ENCODE data around the gene BGN. TPM values are rescaled to one million over a fixed set of nuclear protein-coding genes. Genes with fewer than 3 reads are reported as not detected.

The BGN gene
- total RNA-seq, 2 experiments from 2014 or later, result not detected

DNA sequence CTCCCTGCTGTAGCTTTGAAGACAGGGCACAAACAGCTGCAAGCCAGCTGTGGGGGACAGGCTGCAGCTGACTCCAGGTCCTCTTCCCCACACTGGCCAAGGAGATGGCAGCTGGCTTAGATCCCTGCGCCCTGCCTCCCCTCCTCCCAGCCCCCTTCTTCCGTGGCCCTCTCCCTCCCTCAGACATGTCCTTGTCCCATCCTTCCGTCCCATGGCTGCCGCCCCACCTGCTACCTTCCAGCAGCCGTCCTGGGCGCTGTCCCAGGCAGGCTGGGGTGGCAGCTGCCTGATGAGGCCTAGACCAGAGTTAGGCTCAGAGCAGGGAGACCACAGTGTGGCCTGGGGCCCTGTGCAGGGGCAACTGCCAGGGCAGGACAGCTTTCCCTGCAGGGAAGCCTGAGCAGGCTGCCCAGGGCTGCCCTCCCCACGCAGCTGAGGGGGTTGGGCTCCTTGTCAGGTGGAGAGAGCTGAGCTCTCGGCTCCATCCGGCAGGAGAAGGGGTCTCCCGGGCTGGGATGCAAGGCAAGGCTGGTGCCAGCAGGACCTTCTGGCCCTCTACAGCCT is 3.3 kb upstream of the BGN start:
- Histone ChIP-seq H2AFZ (ENCODE audit: low read length) (no peak overlapping the region), H3K4me2 (ENCODE audit: low read length) (no peak overlapping the region), H3K36me3 (ENCODE audit: insufficient read depth, low read length) (no peaks in the 10 kb centered on the region), H3K27ac (ENCODE audit: low read depth, low read length, poor library complexity, severe bottlenecking) (no peak overlapping the region), H3K9me2 (ENCODE audit: insufficient read depth, low read length) (no peaks in the 10 kb centered on the region), H3K4me3 (ENCODE audit: low read depth, low read length, poor library complexity, severe bottlenecking) (no peak overlapping the region), H3K79me2 (ENCODE audit: insufficient read depth, low read depth, low read length) (no peaks in the 10 kb centered on the region), H3K9me3 (ENCODE audit: low read length) (no peaks in the 10 kb centered on the region), H4K20me1 (ENCODE audit: insufficient read depth, low read length) (no peaks in the 10 kb centered on the region), H3K4me1 (ENCODE audit: insufficient read depth, low read length, poor library complexity, severe bottlenecking) (no peaks in the 10 kb centered on the region)
- ChIA-PET CTCF (ENCODE audit: unreplicated experiment) (interaction anchor here (0.6 kb wide), 1 partner anchor 20 kb away, joined by 5 read pairs; no protein-coding TSS in a partner anchor), POLR2A (no interaction called here)
- no TSS peak for BruUV-seq (replicated peaks)
- TF ChIP-seq, protein P1, sequence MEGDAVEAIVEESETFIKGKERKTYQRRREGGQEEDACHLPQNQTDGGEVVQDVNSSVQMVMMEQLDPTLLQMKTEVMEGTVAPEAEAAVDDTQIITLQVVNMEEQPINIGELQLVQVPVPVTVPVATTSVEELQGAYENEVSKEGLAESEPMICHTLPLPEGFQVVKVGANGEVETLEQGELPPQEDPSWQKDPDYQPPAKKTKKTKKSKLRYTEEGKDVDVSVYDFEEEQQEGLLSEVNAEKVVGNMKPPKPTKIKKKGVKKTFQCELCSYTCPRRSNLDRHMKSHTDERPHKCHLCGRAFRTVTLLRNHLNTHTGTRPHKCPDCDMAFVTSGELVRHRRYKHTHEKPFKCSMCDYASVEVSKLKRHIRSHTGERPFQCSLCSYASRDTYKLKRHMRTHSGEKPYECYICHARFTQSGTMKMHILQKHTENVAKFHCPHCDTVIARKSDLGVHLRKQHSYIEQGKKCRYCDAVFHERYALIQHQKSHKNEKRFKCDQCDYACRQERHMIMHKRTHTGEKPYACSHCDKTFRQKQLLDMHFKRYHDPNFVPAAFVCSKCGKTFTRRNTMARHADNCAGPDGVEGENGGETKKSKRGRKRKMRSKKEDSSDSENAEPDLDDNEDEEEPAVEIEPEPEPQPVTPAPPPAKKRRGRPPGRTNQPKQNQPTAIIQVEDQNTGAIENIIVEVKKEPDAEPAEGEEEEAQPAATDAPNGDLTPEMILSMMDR (conservative IDR thresholded peaks at IDR 0.05; ENCODE audit: low read length), result no peak
- TF ChIP-seq EZH2phosphoT487 (IDR thresholded peaks at IDR 0.05; ENCODE audit: borderline replicate concordance, low read depth, low read length), result no peak
- DNase-seq (ENCODE audit: low spot score), result no peak
- intact Hi-C loops (cut with micrococcal nuclease; ENCODE audit: unreplicated experiment), result no loop called here

DNA sequence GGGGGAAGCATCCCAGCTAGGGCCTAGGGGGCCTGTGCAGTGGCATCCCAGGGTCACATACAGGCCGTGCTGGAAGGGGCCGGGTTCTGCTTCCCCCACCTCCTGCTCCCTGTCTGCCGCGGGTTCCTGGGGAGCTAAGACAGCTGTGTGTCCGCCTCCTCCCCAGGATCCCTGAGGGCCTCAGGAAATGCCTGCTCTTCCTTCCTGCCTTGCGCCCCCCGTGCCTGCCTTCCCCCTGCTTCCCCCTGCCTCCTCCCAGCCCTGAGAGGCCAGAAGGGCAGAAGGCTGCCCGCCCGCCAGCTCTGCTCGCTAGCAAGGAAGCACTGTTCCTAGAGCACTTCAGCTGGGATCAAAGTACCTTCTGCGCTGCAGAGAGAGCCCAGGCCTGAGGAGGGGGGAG is 2.9 kb upstream of the BGN start:
- Histone ChIP-seq H3K36me3 (ENCODE audit: insufficient read depth, low read length) (no peaks in the 10 kb centered on the region), H2AFZ (ENCODE audit: low read length) (no peak overlapping the region), H3K79me2 (ENCODE audit: insufficient read depth, low read depth, low read length) (no peaks in the 10 kb centered on the region), H3K9me3 (ENCODE audit: low read length) (no peaks in the 10 kb centered on the region), H4K20me1 (ENCODE audit: insufficient read depth, low read length) (no peaks in the 10 kb centered on the region), H3K4me2 (ENCODE audit: low read length) (no peak overlapping the region), H3K4me1 (ENCODE audit: insufficient read depth, low read length, poor library complexity, severe bottlenecking) (no peaks in the 10 kb centered on the region), H3K27ac (ENCODE audit: low read depth, low read length, poor library complexity, severe bottlenecking) (no peak overlapping the region), H3K9me2 (ENCODE audit: insufficient read depth, low read length) (no peaks in the 10 kb centered on the region), H3K4me3 (ENCODE audit: low read depth, low read length, poor library complexity, severe bottlenecking) (no peak overlapping the region)
- no TSS peak for BruUV-seq (replicated peaks)
- DNase-seq (ENCODE audit: low spot score), result no peak
- intact Hi-C loops (cut with micrococcal nuclease; ENCODE audit: unreplicated experiment), result no loop called here
- POLR2A ChIA-PET, result no interaction called here
- CTCF ChIA-PET (ENCODE audit: unreplicated experiment), result interaction anchor here (0.6 kb wide), 1 partner anchor 20 kb away, joined by 5 read pairs; no protein-coding TSS in a partner anchor
- no peak for TF ChIP-seq EZH2phosphoT487 (IDR thresholded peaks at IDR 0.05; ENCODE audit: borderline replicate concordance, low read depth, low read length)
- TF ChIP-seq, protein P1 (conservative IDR thresholded peaks at IDR 0.05; ENCODE audit: low read length), result no peak

- H3K4me2 ChIP-seq (ENCODE audit: low read length), result no peak overlapping the region
- no peak overlapping the region for H2AFZ ChIP-seq (ENCODE audit: low read length)
- no peaks in the 10 kb centered on the region for H3K9me3 ChIP-seq (ENCODE audit: low read length)
- no peak for DNase-seq (ENCODE audit: low spot score)
- H3K4me1 ChIP-seq (ENCODE audit: insufficient read depth, low read length, poor library complexity, severe bottlenecking), result no peaks in the 10 kb centered on the region
- intact Hi-C loops (cut with micrococcal nuclease; ENCODE audit: unreplicated experiment), result no loop called here
- H3K4me3 ChIP-seq (ENCODE audit: low read depth, low read length, poor library complexity, severe bottlenecking), result no peak overlapping the region
- CTCF ChIA-PET (ENCODE audit: unreplicated experiment), result no interaction called here
- no peak overlapping the region for H3K27ac ChIP-seq (ENCODE audit: low read depth, low read length, poor library complexity, severe bottlenecking)
- POLR2A ChIA-PET, result no interaction called here
- BruUV-seq (replicated peaks), result no TSS peak
- no peaks in the 10 kb centered on the region for H3K79me2 ChIP-seq (ENCODE audit: insufficient read depth, low read depth, low read length)
- H3K36me3 ChIP-seq (ENCODE audit: insufficient read depth, low read length), result no peaks in the 10 kb centered on the region
- no peaks in the 10 kb centered on the region for H3K9me2 ChIP-seq (ENCODE audit: insufficient read depth, low read length)
- TF ChIP-seq EZH2phosphoT487 (IDR thresholded peaks at IDR 0.05; ENCODE audit: borderline replicate concordance, low read depth, low read length), result no peak
- TF ChIP-seq, protein P1 (conservative IDR thresholded peaks at IDR 0.05; ENCODE audit: low read length), result no peak
- no peaks in the 10 kb centered on the region for H4K20me1 ChIP-seq (ENCODE audit: insufficient read depth, low read length)
These were observed 2.2 kb upstream of the BGN start for GRCh38 chrX:153492543-153492942.
